Transverse colon (tissue), 4 donors: ENCODE results near the gene TMEM108.
A peak's percentile ranks its signal among the peaks of the same experiment; 100 is the strongest.

Source experiments
- POLR2A ChIP-seq: fragments of 450-650 bp; IDR thresholded peaks from one replicate; pipeline ENCODE4 v1.6.1; 2016; ENCODE audit warnings: antibody characterized with exemption, mild to moderate bottlenecking, moderate library complexity
- POLR2AphosphoS5 ChIP-seq, 3 donors: sonication (generic); formaldehyde crosslinking; IDR thresholded peaks; one replicate each; pipeline ENCODE4 v1.6.1; 2016; ENCODE audit warnings: antibody characterized with exemption in 3 of 3
- TF ChIP-seq, protein P1 (sequence below), 5 experiments: fragments of 200-600 bp in 3 of 5; fragments of 450-650 bp in 2 of 5; sonication (generic) in 3 of 5; IDR thresholded peaks; 1 replicate in 2 of 5; 2 replicates in 3 of 5; pipeline ENCODE4 v1.5.1; 2016 to 2017; ENCODE audit warnings: antibody characterized with exemption in 5 of 5, inconsistent platforms in 3 of 5, mild to moderate bottlenecking in 2 of 5, moderate library complexity in 1 of 5

DNA sequence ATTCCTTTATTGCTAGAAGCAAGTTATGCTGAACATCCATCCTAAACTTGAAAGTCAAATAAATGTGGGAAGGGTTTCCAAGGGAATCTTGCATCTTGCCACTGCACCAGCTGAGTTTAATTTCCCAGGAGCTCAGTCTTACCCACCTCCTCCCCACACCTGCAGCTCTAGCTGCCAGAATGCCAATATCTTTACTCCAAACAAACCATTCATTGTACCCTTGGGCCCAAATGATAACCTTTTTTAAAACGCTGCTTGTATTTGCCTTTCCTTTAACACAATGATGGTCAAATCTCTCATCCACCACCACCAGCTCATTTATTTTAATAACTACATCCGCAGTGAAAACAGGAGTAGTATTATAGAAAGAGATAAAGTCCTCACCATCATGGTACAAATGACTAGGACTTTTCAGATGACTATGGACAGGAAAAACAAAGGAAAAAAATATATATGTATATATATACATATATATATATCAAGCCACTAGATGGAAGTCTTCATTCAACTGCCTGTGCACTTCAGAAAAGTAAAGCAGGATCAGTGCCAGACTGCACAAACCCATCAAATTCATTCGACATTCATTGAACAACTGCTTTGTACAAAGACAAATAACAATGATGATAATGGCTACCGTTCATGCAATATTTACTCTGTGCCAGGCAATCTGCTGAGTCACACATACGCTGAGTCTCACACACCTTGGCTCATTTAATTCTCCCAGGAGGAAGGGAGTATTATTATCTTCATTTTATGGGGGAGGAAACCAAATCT, 405.6 kb downstream of the TMEM108 start:
- TF ChIP-seq, protein P1, sequence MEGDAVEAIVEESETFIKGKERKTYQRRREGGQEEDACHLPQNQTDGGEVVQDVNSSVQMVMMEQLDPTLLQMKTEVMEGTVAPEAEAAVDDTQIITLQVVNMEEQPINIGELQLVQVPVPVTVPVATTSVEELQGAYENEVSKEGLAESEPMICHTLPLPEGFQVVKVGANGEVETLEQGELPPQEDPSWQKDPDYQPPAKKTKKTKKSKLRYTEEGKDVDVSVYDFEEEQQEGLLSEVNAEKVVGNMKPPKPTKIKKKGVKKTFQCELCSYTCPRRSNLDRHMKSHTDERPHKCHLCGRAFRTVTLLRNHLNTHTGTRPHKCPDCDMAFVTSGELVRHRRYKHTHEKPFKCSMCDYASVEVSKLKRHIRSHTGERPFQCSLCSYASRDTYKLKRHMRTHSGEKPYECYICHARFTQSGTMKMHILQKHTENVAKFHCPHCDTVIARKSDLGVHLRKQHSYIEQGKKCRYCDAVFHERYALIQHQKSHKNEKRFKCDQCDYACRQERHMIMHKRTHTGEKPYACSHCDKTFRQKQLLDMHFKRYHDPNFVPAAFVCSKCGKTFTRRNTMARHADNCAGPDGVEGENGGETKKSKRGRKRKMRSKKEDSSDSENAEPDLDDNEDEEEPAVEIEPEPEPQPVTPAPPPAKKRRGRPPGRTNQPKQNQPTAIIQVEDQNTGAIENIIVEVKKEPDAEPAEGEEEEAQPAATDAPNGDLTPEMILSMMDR (IDR thresholded peaks at IDR 0.05): peak in 1 of 5 experiments; percentile 24
- TF ChIP-seq POLR2AphosphoS5 (IDR thresholded peaks at IDR 0.05): no peak
- no peak for TF ChIP-seq POLR2A
